ENCODE data around the gene FAM240A.
A peak's percentile ranks its signal among the peaks of the same experiment; 100 is the strongest.

FAM240A gene

DNA sequence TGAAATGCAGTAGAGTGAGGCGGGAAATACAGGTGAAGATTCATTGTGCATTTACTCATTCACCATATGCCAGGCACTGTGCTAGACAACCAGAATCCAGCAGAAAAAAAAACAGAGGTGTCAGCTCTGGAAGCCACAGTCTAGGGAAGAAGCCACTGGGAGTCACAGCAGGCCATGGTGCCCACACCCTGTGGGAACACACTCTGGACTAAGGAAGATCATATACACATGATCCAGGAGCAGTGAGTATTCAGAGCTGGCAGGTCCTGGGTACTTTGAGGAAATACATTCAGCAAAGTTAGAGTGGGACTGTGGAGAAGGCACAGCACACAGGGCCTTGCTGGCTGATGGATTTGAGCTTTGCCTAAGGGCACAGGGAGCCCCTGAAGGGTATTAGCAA, 14.8 kb downstream of the FAM240A start:
- Mint-ChIP-seq H3K36me3 (no peaks in the 10 kb centered on the region), H3K27me3 (peaks cover 0 to 8% of the 10 kb centered on the region in 2 donors), H3K27ac (no peak overlapping the region), H3K9me3 (no peaks in the 10 kb centered on the region), H3K4me1 (peaks cover 9 to 15% of the 10 kb centered on the region in 2 donors), H3K4me3 (no peak overlapping the region)
- no peak for ATAC-seq (replicated peaks)
- no peak for DNase-seq

GRCh38 chr3:46628901-46629369, 16.6 kb downstream of the FAM240A start:
- Mint-ChIP-seq H3K4me3 (peak overlapping the region; percentile 63 to 75), H3K4me1 (peaks cover 9 to 15% of the 10 kb centered on the region in 2 donors), H3K27ac (peak overlapping the region; percentile 76), H3K9me3 (no peaks in the 10 kb centered on the region), H3K36me3 (no peaks in the 10 kb centered on the region), H3K27me3 (peaks cover 0 to 12% of the 10 kb centered on the region in 2 donors)
- DNase-seq = no peak
- no peak for ATAC-seq (replicated peaks)

DNA sequence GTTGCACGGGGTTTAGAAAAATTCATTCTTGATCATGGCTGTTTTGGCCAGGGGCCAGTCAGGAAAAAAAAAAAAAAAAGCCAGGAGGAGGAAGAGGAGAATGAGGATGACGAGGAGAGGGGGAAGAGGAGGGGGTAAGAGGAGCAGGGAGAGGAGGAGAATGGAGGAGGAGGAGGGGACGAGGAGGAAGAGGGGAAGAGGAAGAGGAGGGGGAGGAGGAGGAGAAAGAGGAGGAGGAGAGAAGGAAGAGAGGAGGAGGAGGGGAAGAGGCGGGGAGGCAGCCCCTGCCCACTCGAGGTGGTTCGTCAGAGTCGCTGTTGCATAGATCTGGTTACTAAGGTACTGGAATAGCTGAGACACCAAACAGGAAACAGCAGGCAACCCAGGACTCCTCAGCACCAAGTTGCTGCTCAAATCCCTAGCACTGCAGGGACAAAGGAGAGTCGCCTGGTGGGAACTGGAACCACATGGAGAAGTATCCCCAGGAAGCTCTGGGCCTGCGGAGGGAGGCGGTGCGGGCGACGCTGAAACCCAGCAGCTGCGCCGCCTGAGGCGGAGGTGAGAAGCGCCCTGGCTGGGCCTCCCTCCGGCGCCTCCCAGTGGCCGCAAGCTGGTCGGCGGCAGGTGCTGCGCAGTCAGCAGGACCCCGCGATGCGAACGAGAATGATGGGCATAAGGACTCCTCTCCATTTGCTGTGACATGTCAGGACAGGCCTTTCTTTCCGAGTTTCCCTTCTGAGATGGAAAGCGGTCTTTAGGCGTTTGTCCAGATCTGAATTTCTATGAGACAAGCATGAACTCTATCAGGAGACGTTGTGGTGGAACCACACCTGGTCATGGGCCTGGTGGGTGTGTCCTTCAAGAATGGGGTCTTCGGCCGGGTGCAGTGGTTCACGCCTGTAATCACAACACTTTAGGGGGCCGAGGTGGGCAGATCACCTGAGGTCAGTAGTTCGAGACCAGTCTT, 17.5 kb downstream of the FAM240A start:
- H3K36me3 Mint-ChIP-seq = no peaks in the 10 kb centered on the region
- peak overlapping the region; percentile 63 to 75 for H3K4me3 Mint-ChIP-seq
- H3K27ac Mint-ChIP-seq = peak overlapping the region; percentile 76
- ATAC-seq (replicated peaks) (peak; percentile 98), DNase-seq (peak; percentile 56)
- no peaks in the 10 kb centered on the region for H3K9me3 Mint-ChIP-seq
- H3K27me3 Mint-ChIP-seq = peaks cover 0 to 14% of the 10 kb centered on the region in 2 donors
- peaks cover 9 to 15% of the 10 kb centered on the region in 2 donors for H3K4me1 Mint-ChIP-seq

- no peak overlapping the region for H3K4me3 Mint-ChIP-seq
- H3K9me3 Mint-ChIP-seq = no peaks in the 10 kb centered on the region
- peaks cover 9 to 15% of the 10 kb centered on the region in 2 donors for H3K4me1 Mint-ChIP-seq
- ATAC-seq (replicated peaks) = no peak
- peaks cover 0 to 16% of the 10 kb centered on the region in 2 donors for H3K27me3 Mint-ChIP-seq
- H3K27ac Mint-ChIP-seq = no peak overlapping the region
- no peaks in the 10 kb centered on the region for H3K36me3 Mint-ChIP-seq
- no peak for DNase-seq
Observed at GRCh38 chr3:46632792-46633191, 20.5 kb downstream of the FAM240A start.

GRCh38 chr3:46634856-46635255, 22.5 kb downstream of the FAM240A start:
- peaks cover 4 to 7% of the 10 kb centered on the region in 2 donors for H3K4me1 Mint-ChIP-seq
- ATAC-seq (replicated peaks) (no peak), DNase-seq (no peak)
- H3K9me3 Mint-ChIP-seq = no peaks in the 10 kb centered on the region
- peaks cover 4 to 16% of the 10 kb centered on the region in 2 donors for H3K27me3 Mint-ChIP-seq
- H3K4me3 Mint-ChIP-seq = no peak overlapping the region
- H3K36me3 Mint-ChIP-seq = no peaks in the 10 kb centered on the region
- no peak overlapping the region for H3K27ac Mint-ChIP-seq

- peaks cover 11 to 29% of the 10 kb centered on the region in 2 donors for H3K27me3 Mint-ChIP-seq
- peaks cover 7 to 11% of the 10 kb centered on the region in 2 donors for H3K9me3 Mint-ChIP-seq
- no peaks in the 10 kb centered on the region for H3K4me1 Mint-ChIP-seq
- ATAC-seq (replicated peaks) = no peak
- no peak overlapping the region for H3K27ac Mint-ChIP-seq
- DNase-seq = no peak
- H3K4me3 Mint-ChIP-seq = no peak overlapping the region
- H3K36me3 Mint-ChIP-seq = peaks cover 0 to 7% of the 10 kb centered on the region in 2 donors
Observed at GRCh38 chr3:46639221-46639620, 26.9 kb downstream of the FAM240A start.

DNA sequence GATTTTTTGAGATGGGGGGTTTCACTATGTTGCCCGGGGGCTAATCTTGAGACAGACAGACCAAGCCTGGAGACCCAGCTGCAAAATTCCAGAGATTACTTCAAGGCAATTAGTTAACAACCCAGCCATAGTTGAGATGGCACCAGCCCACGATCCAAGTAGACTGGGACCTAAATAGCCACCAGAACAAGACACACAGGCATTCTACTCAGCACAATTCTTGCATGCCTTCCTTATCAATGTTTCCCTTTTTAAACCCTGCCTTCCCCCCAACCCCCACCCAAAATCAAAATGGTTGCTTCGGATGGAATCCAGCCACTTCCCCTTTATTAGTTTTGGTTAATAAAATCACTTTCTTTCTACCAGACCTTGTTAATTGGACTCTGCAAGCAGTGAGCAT, 28.6 kb downstream of the FAM240A start:
- no peak for DNase-seq
- Mint-ChIP-seq H3K4me3 (no peak overlapping the region), H3K36me3 (peaks cover 0 to 7% of the 10 kb centered on the region in 2 donors), H3K27me3 (peaks cover 5 to 33% of the 10 kb centered on the region in 2 donors), H3K27ac (no peak overlapping the region), H3K4me1 (no peaks in the 10 kb centered on the region), H3K9me3 (peaks cover 7 to 11% of the 10 kb centered on the region in 2 donors)
- ATAC-seq (replicated peaks) = no peak

DNA sequence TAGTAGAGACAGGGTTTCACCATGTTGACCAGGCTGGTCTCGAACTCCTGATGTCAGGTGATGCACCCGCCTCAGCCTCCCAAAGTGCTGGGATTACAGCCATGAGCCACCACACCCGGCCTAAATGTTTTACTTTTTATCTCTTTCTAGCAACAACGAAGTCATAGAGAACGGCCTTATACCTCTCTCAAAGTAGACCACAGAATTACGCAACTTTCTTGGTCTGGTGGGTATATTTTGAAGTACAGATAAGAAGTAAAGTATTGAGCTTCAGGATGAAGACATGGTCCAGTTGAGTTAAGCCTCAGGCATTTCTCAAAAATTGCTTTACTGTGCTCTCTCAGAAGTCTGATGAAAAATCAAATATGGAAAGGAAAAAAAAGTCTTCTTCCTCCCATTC, 30.6 kb downstream of the FAM240A start:
- Mint-ChIP-seq H3K4me1 (no peaks in the 10 kb centered on the region), H3K27ac (no peak overlapping the region), H3K27me3 (peaks cover 14 to 33% of the 10 kb centered on the region in 2 donors), H3K4me3 (no peak overlapping the region), H3K9me3 (peaks cover 7 to 11% of the 10 kb centered on the region in 2 donors), H3K36me3 (peaks cover 0 to 7% of the 10 kb centered on the region in 2 donors)
- no peak for ATAC-seq (replicated peaks)
- no peak for DNase-seq

DNA sequence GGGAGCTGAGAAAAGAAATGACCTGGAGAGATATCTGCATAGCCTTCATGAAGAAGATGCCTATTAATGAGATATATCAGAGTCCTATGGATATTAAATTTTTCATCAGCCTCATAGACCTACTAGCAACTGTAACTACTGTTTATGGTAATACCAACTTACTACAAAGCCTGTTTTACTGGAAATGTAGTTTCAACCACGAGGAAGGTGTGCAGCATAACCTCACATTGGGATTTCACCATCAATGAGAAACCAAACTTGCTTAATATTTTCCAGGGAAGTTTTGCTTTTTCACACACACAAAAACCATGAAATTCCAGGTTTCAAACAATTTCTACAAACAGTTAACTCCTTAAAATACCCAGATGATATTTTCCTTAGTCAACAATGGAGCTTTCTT, 31.4 kb downstream of the FAM240A start:
- peaks cover 14 to 32% of the 10 kb centered on the region in 2 donors for H3K27me3 Mint-ChIP-seq
- H3K4me3 Mint-ChIP-seq = no peak overlapping the region
- H3K36me3 Mint-ChIP-seq = peaks cover 0 to 7% of the 10 kb centered on the region in 2 donors
- H3K4me1 Mint-ChIP-seq = no peaks in the 10 kb centered on the region
- peaks cover 7 to 11% of the 10 kb centered on the region in 2 donors for H3K9me3 Mint-ChIP-seq
- ATAC-seq (replicated peaks) = no peak
- no peak overlapping the region for H3K27ac Mint-ChIP-seq
- no peak for DNase-seq

DNA sequence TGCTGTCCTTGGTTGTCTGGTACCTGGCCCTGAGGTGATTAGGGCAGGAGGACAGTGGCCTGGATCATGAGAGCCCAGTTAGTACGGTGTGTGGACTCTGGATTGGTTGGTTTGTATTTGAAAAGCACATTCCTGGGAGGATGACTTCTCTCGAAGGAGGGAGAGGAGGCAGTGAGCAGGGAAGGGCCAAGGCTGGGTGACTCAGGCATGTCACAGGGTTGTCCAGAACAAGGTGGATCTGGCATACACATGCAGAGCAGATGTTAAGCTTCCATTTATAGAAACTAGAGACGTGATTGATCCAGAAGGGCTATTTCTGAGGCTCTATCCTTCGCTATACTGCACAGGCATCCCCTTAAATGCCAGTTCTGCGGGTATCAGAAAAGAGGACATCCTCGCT, 34.4 kb downstream of the FAM240A start:
- peaks cover 15 to 25% of the 10 kb centered on the region in 2 donors for H3K27me3 Mint-ChIP-seq
- peaks cover 0 to under 1% of the 10 kb centered on the region in 2 donors for H3K9me3 Mint-ChIP-seq
- no peak for ATAC-seq (replicated peaks)
- no peak overlapping the region for H3K27ac Mint-ChIP-seq
- no peaks in the 10 kb centered on the region for H3K4me1 Mint-ChIP-seq
- no peak for DNase-seq
- H3K4me3 Mint-ChIP-seq = no peak overlapping the region
- no peaks in the 10 kb centered on the region for H3K36me3 Mint-ChIP-seq

- Mint-ChIP-seq H3K27ac (no peak overlapping the region), H3K9me3 (peaks cover 3 to 9% of the 10 kb centered on the region in 2 donors), H3K36me3 (no peaks in the 10 kb centered on the region), H3K27me3 (peaks cover 8 to 32% of the 10 kb centered on the region in 2 donors), H3K4me1 (no peaks in the 10 kb centered on the region), H3K4me3 (no peak overlapping the region)
- ATAC-seq (replicated peaks) (no peak), DNase-seq (no peak)
Observed at GRCh38 chr3:46648096-46648495, 35.8 kb downstream of the FAM240A start.

- ATAC-seq (replicated peaks) = no peak
- peaks cover 4 to 9% of the 10 kb centered on the region in 2 donors for H3K9me3 Mint-ChIP-seq
- no peak overlapping the region for H3K4me3 Mint-ChIP-seq
- no peak overlapping the region for H3K27ac Mint-ChIP-seq
- DNase-seq = no peak
- peaks cover 4 to 27% of the 10 kb centered on the region in 2 donors for H3K27me3 Mint-ChIP-seq
- H3K4me1 Mint-ChIP-seq = no peaks in the 10 kb centered on the region
- no peaks in the 10 kb centered on the region for H3K36me3 Mint-ChIP-seq
Observed at GRCh38 chr3:46649436-46649835, 37.1 kb downstream of the FAM240A start.

DNA sequence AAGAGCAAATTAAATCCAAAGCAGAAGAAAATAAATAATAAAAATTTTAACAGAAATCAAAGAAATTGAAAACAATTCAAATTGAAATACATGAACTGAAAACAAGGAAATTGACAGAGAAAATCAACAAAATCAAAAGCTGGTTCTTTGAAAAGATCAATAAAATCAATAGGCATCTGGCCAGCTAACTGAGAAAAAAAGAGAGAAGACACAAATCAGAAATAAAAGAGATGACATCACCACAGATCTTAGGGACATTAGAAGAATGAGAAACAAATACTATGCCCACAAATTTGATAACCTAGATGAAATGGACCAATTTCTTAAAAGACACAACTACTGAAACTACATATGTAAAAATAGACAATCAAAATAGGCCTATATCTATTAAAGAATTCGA, 38.8 kb downstream of the FAM240A start:
- ATAC-seq (replicated peaks) (no peak), DNase-seq (no peak)
- Mint-ChIP-seq H3K9me3 (peaks cover 7 to 9% of the 10 kb centered on the region in 2 donors), H3K4me3 (no peak overlapping the region), H3K36me3 (no peaks in the 10 kb centered on the region), H3K27ac (no peak overlapping the region), H3K27me3 (peaks cover 0 to 27% of the 10 kb centered on the region in 2 donors), H3K4me1 (peaks cover 2 to 10% of the 10 kb centered on the region in 2 donors)

DNA sequence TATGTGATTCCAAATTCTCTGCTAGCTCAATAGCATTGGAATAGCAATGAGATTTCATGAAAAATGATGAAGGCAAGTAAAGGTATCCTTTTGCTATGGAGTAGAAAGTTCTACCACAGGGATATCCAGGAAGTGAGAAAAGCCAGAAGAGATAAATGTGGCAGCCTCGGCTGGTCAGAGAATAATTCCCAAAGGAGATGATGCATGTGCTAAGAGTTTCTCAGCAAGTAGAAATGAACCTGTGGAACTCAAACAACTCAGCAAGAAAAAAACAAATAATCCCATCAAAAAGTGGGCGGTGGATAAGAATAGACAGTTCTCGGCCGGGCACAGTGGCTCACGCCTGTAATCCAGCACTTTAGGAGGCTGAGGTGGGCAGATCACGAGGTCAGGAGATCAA, 42.9 kb downstream of the FAM240A start:
- H3K4me1 Mint-ChIP-seq = peaks cover 4 to 10% of the 10 kb centered on the region in 2 donors
- H3K27ac Mint-ChIP-seq = no peak overlapping the region
- H3K9me3 Mint-ChIP-seq = peaks cover 7 to 9% of the 10 kb centered on the region in 2 donors
- H3K4me3 Mint-ChIP-seq = no peak overlapping the region
- H3K36me3 Mint-ChIP-seq = no peaks in the 10 kb centered on the region
- DNase-seq (no peak), ATAC-seq (replicated peaks) (no peak)
- peaks cover 3 to 19% of the 10 kb centered on the region in 2 donors for H3K27me3 Mint-ChIP-seq

Data from stimulated activated naive B cell treated with anti-CD40 and anti-IgM and Interleukin-4, amounts not matched to agents 10 μg/mL and 1 μg/mL and 100 μg/mL, for 72 hours (primary cell).